HG02759 (cell line): Measurements from ENCODE around the gene ABCA10.

ENCODE experiments used
- ATAC-seq: cut with Tn5 transposase; IDR thresholded peaks from one replicate; pipeline ENCODE4 v1.9.1; 2021; ENCODE audit warnings: mild to moderate bottlenecking, moderate library complexity; ENCODE audit not compliant: unreplicated experiment

The ABCA10 gene

DNA sequence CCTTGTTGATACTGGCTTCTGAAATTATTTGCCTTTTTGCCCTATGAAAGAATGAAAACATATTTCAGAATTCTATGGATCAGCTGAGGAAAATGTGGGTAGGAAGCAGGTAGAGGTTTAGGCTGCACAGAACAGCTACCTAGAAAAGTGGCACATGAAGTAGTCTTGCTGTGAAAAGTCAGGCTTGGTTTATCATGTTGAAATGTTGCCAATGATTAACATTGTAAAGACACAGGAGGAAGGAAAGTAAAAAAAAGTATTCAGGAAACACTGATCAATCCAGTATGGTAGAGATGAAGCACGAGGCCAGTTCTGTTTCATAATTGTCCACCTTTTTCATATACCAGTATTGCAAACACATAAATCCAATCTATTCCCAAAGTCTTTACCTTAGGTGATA lies 116.8 kb downstream of the ABCA10 start:
- ATAC-seq = no peak

GRCh38 chr17:69105907-69106730 lies 122.5 kb downstream of the ABCA10 start:
- ATAC-seq = no peak

DNA sequence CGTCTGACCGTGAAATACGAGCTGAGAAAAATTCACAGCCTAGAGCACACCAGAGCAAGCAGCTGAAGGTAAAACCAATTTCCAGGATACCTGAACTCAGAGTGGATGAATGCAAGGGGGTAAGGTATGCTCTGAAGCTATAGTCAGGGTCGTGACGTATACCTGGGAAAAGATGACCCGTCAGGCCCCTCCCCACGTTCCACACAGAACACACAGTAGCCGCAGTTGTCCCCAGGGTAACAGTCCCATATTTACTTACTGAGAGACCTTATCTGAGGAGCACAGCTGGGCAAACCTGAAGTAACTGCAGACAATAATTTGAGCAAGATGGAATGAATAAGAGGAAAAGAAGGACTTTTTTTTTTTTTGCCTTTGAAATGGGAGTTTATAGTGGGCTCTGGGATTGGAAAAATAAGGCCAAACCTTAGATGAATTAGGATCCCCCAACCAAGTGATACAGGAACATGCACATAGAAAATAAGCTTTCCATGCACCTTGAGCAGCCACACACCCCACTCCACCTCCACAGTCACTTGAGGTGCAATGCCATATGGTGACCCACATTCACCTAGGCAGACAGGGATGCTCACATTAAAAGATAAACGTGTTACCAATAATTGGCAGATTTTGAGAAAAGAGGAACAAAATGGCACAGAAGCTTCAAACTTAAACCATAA lies 124.9 kb downstream of the ABCA10 start:
- no peak for ATAC-seq

- no peak for ATAC-seq
These were observed 130.0 kb downstream of the ABCA10 start for GRCh38 chr17:69098625-69099024.
